ENCODE data around the gene MARVELD1.
"Not testable (repeated sequence)": the region's sequence is repeated elsewhere in the genome, so short reads cannot be mapped to it uniquely, and the experiment has no call there.

The MARVELD1 gene

GRCh38 chr10:97698072-97698655 lies 15.4 kb upstream of the MARVELD1 start:
- DNase-seq = not testable (repeated sequence)

- peak; percentile 41 for DNase-seq
These were observed 12.0 kb upstream of the MARVELD1 start for GRCh38 chr10:97701438-97702069.

GRCh38 chr10:97703398-97704067 lies 10.0 kb upstream of the MARVELD1 start:
- DNase-seq = no peak

GRCh38 chr10:97704341-97704740 lies 9.2 kb upstream of the MARVELD1 start:
- DNase-seq = no peak

GRCh38 chr10:97705006-97705670 lies 8.4 kb upstream of the MARVELD1 start:
- DNase-seq = no peak

- no peak for DNase-seq
These were observed 6.2 kb upstream of the MARVELD1 start for GRCh38 chr10:97707134-97707861.

- DNase-seq = no peak
These were observed 5.4 kb upstream of the MARVELD1 start for GRCh38 chr10:97708167-97708566.

- peak; percentile 11 for DNase-seq
These were observed 4.3 kb upstream of the MARVELD1 start for GRCh38 chr10:97708976-97709946.

GRCh38 chr10:97711640-97712572 lies 1.6 kb upstream of the MARVELD1 start:
- no peak for DNase-seq

GRCh38 chr10:97713826-97714400 lies 383 bp downstream of the MARVELD1 start:
- peak; percentile 19 for DNase-seq

- peak; percentile 18 for DNase-seq
These were observed 1.1 kb downstream of the MARVELD1 start for GRCh38 chr10:97714401-97715258.

- DNase-seq = no peak
These were observed 1.8 kb downstream of the MARVELD1 start for GRCh38 chr10:97715259-97715874.

- no peak for DNase-seq
These were observed 4.1 kb downstream of the MARVELD1 start for GRCh38 chr10:97717627-97718026.

GRCh38 chr10:97718178-97718577 lies 4.6 kb downstream of the MARVELD1 start:
- no peak for DNase-seq

GRCh38 chr10:97718659-97719142 lies 5.2 kb downstream of the MARVELD1 start:
- DNase-seq = peak; percentile 73

- no peak for DNase-seq
These were observed 6.1 kb downstream of the MARVELD1 start for GRCh38 chr10:97719602-97720001.

- no peak for DNase-seq
These were observed 8.6 kb downstream of the MARVELD1 start for GRCh38 chr10:97721871-97722780.
